ENCODE measurements around the gene NXPH2. TPM values are rescaled to one million over a fixed set of nuclear protein-coding genes. Genes with fewer than 3 reads are reported as not detected.

Gene NXPH2
- total RNA-seq, 1 donor from 2014 or later: not detected

DNA sequence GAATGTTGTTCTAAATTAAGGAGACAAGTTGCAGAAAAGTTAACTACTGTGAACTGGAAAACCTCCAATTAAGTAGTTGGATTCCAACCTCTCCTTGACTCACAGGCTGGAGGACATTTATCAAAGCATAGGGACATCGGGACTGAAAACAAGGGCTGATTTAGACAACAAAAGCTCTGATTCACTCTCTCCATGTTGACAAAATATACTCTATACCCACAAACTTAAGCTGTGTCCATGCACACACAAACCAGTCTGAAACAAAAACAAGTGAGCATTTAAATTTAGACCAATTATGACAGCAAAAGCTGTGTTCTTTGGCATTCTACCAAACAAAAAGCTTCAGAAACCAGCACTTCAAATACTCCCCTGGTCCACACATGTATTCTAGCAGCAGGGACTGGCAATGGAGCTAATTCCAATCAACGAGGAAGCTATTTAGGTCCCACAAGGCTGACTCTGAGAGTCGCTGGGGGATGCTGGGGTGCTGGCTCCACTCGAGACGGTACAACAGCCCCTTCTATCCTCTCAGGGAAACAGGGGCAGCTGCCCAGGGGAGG, 71.4 kb downstream of the NXPH2 start:
- peaks cover 7% of the 10 kb centered on the region for H3K4me1 ChIP-seq
- no peaks in the 10 kb centered on the region for H3K9me3 ChIP-seq
- H3K36me3 ChIP-seq: no peaks in the 10 kb centered on the region
- no peak overlapping the region for H3K27ac ChIP-seq
- no peaks in the 10 kb centered on the region for H3K27me3 ChIP-seq
- H3K4me3 ChIP-seq: no peak overlapping the region
- TF ChIP-seq, protein P1, sequence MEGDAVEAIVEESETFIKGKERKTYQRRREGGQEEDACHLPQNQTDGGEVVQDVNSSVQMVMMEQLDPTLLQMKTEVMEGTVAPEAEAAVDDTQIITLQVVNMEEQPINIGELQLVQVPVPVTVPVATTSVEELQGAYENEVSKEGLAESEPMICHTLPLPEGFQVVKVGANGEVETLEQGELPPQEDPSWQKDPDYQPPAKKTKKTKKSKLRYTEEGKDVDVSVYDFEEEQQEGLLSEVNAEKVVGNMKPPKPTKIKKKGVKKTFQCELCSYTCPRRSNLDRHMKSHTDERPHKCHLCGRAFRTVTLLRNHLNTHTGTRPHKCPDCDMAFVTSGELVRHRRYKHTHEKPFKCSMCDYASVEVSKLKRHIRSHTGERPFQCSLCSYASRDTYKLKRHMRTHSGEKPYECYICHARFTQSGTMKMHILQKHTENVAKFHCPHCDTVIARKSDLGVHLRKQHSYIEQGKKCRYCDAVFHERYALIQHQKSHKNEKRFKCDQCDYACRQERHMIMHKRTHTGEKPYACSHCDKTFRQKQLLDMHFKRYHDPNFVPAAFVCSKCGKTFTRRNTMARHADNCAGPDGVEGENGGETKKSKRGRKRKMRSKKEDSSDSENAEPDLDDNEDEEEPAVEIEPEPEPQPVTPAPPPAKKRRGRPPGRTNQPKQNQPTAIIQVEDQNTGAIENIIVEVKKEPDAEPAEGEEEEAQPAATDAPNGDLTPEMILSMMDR (IDR thresholded peaks at IDR 0.05): no peak
- DNase-seq (no peak), ATAC-seq (no peak)
- intact Hi-C loops (cut with DNase I): no loop called here

DNA sequence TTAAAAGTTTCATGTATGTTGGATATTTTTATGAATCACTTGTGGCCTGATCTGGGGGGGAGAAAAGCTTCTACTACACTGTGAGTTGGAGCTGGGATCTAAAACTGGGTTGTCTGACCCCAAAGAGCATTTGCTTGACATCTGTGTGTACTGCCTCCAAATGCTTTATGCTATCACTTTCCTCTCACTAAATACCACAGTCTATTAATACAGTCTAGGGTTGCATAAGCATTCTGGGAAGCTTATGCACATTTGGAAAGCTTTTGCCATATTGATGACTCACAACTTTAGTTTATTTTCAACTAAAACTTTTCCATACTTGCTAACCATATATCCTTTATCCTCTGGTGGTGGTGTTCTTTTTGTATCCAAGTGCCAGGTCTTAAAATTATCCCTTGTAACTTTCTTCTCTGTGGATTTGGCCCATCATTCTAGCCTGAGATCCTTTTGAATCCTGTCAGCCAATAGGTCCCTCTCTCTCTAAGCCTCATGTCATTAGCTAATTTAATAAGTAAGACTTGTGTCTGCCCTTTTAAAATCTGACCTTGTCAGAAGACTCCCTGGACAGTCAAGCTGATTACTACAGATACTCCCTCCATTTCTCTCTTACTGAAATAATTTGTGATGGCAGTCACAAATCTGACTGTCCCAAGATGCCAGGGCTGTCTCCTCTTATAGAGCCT, 72.7 kb downstream of the NXPH2 start:
- TF ChIP-seq, protein P1 (IDR thresholded peaks at IDR 0.05): no peak
- Histone ChIP-seq H3K27ac (no peak overlapping the region), H3K9me3 (no peaks in the 10 kb centered on the region), H3K36me3 (no peaks in the 10 kb centered on the region), H3K4me3 (no peak overlapping the region), H3K4me1 (peaks cover 7% of the 10 kb centered on the region), H3K27me3 (no peaks in the 10 kb centered on the region)
- intact Hi-C loops (cut with DNase I): no loop called here
- ATAC-seq: no peak
- DNase-seq: no peak

DNA sequence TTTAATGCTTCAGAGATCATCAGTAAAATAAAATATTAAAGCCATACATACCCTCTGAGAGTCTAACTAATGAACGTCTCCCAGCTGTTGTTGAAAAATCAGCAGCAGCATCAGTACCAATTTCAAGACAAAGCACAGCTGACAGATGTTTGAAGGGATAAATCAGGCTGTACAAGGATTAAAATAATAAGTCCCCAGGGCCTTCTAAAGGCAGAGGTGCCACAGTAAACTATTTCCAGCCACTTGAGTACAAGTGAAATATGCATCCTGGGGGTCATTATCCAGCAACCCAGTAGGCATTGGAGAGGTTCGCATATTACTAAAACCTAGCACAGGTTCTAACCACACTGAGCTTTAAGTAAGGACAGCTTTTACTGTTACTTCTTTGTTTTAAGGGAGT, 76.9 kb downstream of the NXPH2 start:
- no peaks in the 10 kb centered on the region for H3K9me3 ChIP-seq
- no peaks in the 10 kb centered on the region for H3K27me3 ChIP-seq
- TF ChIP-seq, protein P1 (IDR thresholded peaks at IDR 0.05): no peak
- H3K27ac ChIP-seq: no peak overlapping the region
- H3K36me3 ChIP-seq: no peaks in the 10 kb centered on the region
- intact Hi-C loops (cut with DNase I): no loop called here
- H3K4me1 ChIP-seq: peaks cover 3% of the 10 kb centered on the region
- ATAC-seq: no peak
- H3K4me3 ChIP-seq: no peak overlapping the region
- no peak for DNase-seq

DNA sequence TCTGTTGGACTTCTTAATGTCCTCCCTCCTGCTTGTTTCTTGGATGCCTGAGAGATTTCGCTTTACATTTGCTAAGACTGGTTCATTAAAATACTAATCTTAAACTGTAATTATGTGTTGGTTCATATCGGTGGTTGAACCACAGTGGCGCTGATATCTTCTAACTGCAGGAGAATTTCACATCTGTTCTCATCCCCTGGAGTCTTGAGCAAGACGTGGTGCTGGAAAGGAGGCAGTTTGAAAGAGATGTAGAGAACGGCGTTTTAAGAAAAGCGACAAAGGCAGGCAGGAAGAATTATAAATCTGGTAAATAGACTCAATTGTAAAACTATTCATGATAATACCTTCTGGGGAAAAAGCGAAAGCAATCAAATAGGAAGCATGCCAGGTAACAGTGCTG, 79.5 kb downstream of the NXPH2 start:
- intact Hi-C loops (cut with DNase I): no loop called here
- Histone ChIP-seq H3K9me3 (no peaks in the 10 kb centered on the region), H3K4me3 (no peak overlapping the region), H3K36me3 (no peaks in the 10 kb centered on the region), H3K4me1 (no peaks in the 10 kb centered on the region), H3K27ac (no peak overlapping the region), H3K27me3 (no peaks in the 10 kb centered on the region)
- ATAC-seq: no peak
- TF ChIP-seq, protein P1 (IDR thresholded peaks at IDR 0.05): no peak
- DNase-seq: no peak

DNA sequence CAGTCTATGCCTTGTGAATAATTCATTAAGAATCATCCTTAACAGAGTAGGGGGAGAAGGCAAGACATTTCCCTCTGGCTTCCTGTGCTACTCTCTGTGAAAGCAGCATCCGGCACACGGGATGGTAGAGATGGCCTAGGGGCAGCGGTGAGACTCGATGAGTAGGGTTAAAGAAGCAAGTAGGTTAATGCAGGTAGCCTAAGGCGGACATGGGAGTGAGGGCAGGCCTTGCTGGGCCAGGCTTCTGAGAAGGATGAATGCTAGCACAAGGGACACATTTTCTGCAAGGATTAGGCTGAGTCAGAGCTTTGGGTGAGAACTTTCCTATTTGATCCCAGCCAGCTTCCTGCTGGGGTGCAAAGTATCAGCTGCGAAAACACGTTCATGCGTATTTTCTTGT, 80.8 kb downstream of the NXPH2 start:
- H3K36me3 ChIP-seq: no peaks in the 10 kb centered on the region
- no peak for ATAC-seq
- no peak overlapping the region for H3K27ac ChIP-seq
- intact Hi-C loops (cut with DNase I): no loop called here
- H3K4me3 ChIP-seq: no peak overlapping the region
- H3K9me3 ChIP-seq: no peaks in the 10 kb centered on the region
- no peaks in the 10 kb centered on the region for H3K27me3 ChIP-seq
- DNase-seq: no peak
- no peaks in the 10 kb centered on the region for H3K4me1 ChIP-seq
- TF ChIP-seq, protein P1 (IDR thresholded peaks at IDR 0.05): no peak
